HCT116 (cell line): ENCODE results near the gene MED27.

ENCODE experiments used
- EZH2 ChIP-seq: fragments of 200-600 bp; sonication (generic); IDR thresholded peaks from 2 replicates; pipeline ENCODE4 v1.6.1; 2017; ENCODE audit warnings: antibody characterized with exemption, mixed run types
- TF ChIP-seq, protein P1 (sequence below), 3 experiments: fragments of 200-600 bp in 1 of 3; sonication (generic) in 1 of 3; IDR thresholded peaks in 2 of 3; conservative IDR thresholded peaks in 1 of 3; 2 replicates each; pipeline ENCODE4 v1.5.1; 2012 to 2017; ENCODE audit warnings: low read depth in 2 of 3, low read length in 2 of 3, antibody characterized with exemption in 1 of 3, borderline replicate concordance in 1 of 3, control low read depth in 1 of 3, mild to moderate bottlenecking in 1 of 3, mixed read lengths in 1 of 3, mixed run types in 1 of 3, moderate library complexity in 1 of 3; ENCODE audit not compliant: insufficient read depth in 1 of 3

DNA sequence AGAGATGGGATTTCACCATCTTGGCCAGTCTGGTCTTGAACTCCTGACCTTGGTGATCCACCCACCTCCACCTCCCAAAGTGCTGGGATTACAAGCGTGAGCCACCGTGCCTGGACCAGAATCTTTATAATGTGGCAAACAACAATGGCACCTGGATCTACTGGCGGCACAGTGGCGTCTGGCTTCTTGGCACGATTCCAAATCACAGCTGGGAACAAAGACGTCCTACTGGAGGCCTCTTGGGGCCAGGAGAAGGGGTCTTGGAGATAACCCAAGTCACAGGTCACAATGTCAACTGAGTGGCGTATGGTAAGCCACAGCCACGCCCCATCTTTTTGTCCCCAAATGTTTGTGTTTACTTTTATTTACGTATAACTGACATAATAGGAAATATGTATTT, 262.0 kb downstream of the MED27 start:
- TF ChIP-seq, protein P1, sequence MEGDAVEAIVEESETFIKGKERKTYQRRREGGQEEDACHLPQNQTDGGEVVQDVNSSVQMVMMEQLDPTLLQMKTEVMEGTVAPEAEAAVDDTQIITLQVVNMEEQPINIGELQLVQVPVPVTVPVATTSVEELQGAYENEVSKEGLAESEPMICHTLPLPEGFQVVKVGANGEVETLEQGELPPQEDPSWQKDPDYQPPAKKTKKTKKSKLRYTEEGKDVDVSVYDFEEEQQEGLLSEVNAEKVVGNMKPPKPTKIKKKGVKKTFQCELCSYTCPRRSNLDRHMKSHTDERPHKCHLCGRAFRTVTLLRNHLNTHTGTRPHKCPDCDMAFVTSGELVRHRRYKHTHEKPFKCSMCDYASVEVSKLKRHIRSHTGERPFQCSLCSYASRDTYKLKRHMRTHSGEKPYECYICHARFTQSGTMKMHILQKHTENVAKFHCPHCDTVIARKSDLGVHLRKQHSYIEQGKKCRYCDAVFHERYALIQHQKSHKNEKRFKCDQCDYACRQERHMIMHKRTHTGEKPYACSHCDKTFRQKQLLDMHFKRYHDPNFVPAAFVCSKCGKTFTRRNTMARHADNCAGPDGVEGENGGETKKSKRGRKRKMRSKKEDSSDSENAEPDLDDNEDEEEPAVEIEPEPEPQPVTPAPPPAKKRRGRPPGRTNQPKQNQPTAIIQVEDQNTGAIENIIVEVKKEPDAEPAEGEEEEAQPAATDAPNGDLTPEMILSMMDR (IDR thresholded peaks at IDR 0.05 in 2 of 3, conservative IDR thresholded peaks at IDR 0.05 in 1 of 3; ENCODE audit: borderline replicate concordance in 1 of 3, insufficient read depth in 1 of 3, low read depth in 2 of 3, low read length in 2 of 3), result no peak
- no peak for TF ChIP-seq EZH2
